Measurements from ENCODE around the gene PTK7. TPM values are rescaled to one million over a fixed set of nuclear protein-coding genes. Genes with fewer than 3 reads are reported as not detected.

PTK7 gene
- total RNA-seq, 1 experiment from 2014 or later, result 165 TPM

GRCh38 chr6:43174263-43175112 lies 98.4 kb downstream of the PTK7 start (continued):
- no peak for TF ChIP-seq ARID4B (CRISPR knock-in tag; IDR thresholded peaks at IDR 0.05; ENCODE audit: borderline replicate concordance)
- 0 out of 2 replicates have a peak, but pooled peaks have one; percentile 34 for TF ChIP-seq HMGXB4 (CRISPR knock-in tag; IDR thresholded peaks at IDR 0.05)
- TF ChIP-seq ZNF425 (CRISPR knock-in tag; conservative IDR thresholded peaks at IDR 0.05), result no peak
- no peak for TF ChIP-seq AFF4 (CRISPR knock-in tag; IDR thresholded peaks at IDR 0.05; ENCODE audit: borderline replicate concordance)
- no peak for TF ChIP-seq USF2 (CRISPR knock-in tag; IDR thresholded peaks at IDR 0.05)
- no peak for TF ChIP-seq ZNF512 (CRISPR knock-in tag; IDR thresholded peaks at IDR 0.05; ENCODE audit: borderline replicate concordance)
- TF ChIP-seq GTF2I (CRISPR knock-in tag; conservative IDR thresholded peaks at IDR 0.05), result no peak
- TF ChIP-seq MLX (CRISPR knock-in tag; IDR thresholded peaks at IDR 0.05), result no peak
- TF ChIP-seq OVOL2 (CRISPR knock-in tag; IDR thresholded peaks at IDR 0.05; ENCODE audit: borderline replicate concordance), result no peak
- no peak for TF ChIP-seq SOX15 (CRISPR knock-in tag; IDR thresholded peaks at IDR 0.05)
- TF ChIP-seq ATF1 (CRISPR knock-in tag; IDR thresholded peaks at IDR 0.05), result no peak
- TF ChIP-seq NFYB (CRISPR knock-in tag; conservative IDR thresholded peaks at IDR 0.05; ENCODE audit: low read depth), result peak; percentile 97
- no peak for TF ChIP-seq MYBL2 (CRISPR knock-in tag; IDR thresholded peaks at IDR 0.05)
- no peak for TF ChIP-seq IRF2 (CRISPR knock-in tag; IDR thresholded peaks at IDR 0.05; ENCODE audit: borderline replicate concordance, low read depth)
- TF ChIP-seq ZNF671 (CRISPR knock-in tag; IDR thresholded peaks at IDR 0.05), result no peak
- no peak for TF ChIP-seq GABPB1 (CRISPR knock-in tag; IDR thresholded peaks at IDR 0.05)
- no peak; the same call in 1 of the 2 replicates for TF ChIP-seq HMGA2 (CRISPR knock-in tag; IDR thresholded peaks at IDR 0.05)
- no peak for TF ChIP-seq TEAD4 (CRISPR knock-in tag; IDR thresholded peaks at IDR 0.05)
- TF ChIP-seq FOXP4 (CRISPR knock-in tag; IDR thresholded peaks at IDR 0.05), result no peak

Data from WTC11 (cell line).